MM.1S (cell line): ENCODE results near the gene ZKSCAN3.

ENCODE experiments used
- DNase-seq: peaks from one replicate; pipeline ENCODE4 v3.0.0-alpha.2; 2015
- H2AFZ ChIP-seq: fragments of 300-600 bp; sonication (generic); 2 replicates; pipeline ENCODE4 v1.6.0; 2016; ENCODE audit warnings: antibody characterized with exemption, low read length
- H3F3A ChIP-seq: fragments of 300-600 bp; sonication (generic); 2 replicates; pipeline ENCODE4 v1.6.1; 2016; ENCODE audit warnings: mild to moderate bottlenecking, antibody characterized with exemption, low read length, moderate library complexity, mixed read lengths; ENCODE audit not compliant: insufficient read depth
- H3K27ac ChIP-seq: fragments of 300-600 bp; sonication (generic); 2 replicates; pipeline ENCODE4 v1.5.1; 2016; ENCODE audit warnings: mild to moderate bottlenecking, low read length
- H3K27me3 ChIP-seq: fragments of 300-600 bp; sonication (generic); replicated peaks from 2 replicates; pipeline ENCODE4 v1.6.0; 2016; ENCODE audit warnings: low read length; ENCODE audit not compliant: insufficient read depth
- H3K36me3 ChIP-seq: fragments of 300-600 bp; sonication (generic); replicated peaks from 2 replicates; pipeline ENCODE4 v1.6.1; 2016; ENCODE audit warnings: mild to moderate bottlenecking, low read length, mixed read lengths; ENCODE audit not compliant: insufficient read depth
- H3K4me1 ChIP-seq: fragments of 300-600 bp; sonication (generic); 2 replicates; pipeline ENCODE4 v1.6.1; 2016; ENCODE audit warnings: low read length, mixed read lengths
- H3K4me2 ChIP-seq: fragments of 300-600 bp; sonication (generic); 2 replicates; pipeline ENCODE4 v1.6.0; 2016; ENCODE audit warnings: low read depth, low read length
- H3K4me3 ChIP-seq: fragments of 300-600 bp; sonication (generic); 2 replicates; pipeline ENCODE4 v1.5.1; 2016; ENCODE audit warnings: low read length, mixed read lengths
- H3K79me2 ChIP-seq: fragments of 300-600 bp; sonication (generic); 2 replicates; pipeline ENCODE4 v1.6.1; 2016; ENCODE audit warnings: mixed run types, low read length, mixed read lengths
- H3K9ac ChIP-seq: fragments of 300-600 bp; sonication (generic); 2 replicates; pipeline ENCODE4 v1.6.1; 2016; ENCODE audit warnings: low read length, mixed read lengths
- H3K9me2 ChIP-seq: fragments of 300-600 bp; sonication (generic); replicated peaks from 2 replicates; pipeline ENCODE4 v1.6.1; 2016; ENCODE audit warnings: mild to moderate bottlenecking, low read length, mixed read lengths; ENCODE audit not compliant: insufficient read depth
- H3K9me3 ChIP-seq: fragments of 300-600 bp; sonication (generic); replicated peaks from 2 replicates; pipeline ENCODE4 v1.6.1; 2016; ENCODE audit warnings: mild to moderate bottlenecking, low read length, mixed read lengths; ENCODE audit not compliant: insufficient read depth
- H4K20me1 ChIP-seq: fragments of 300-600 bp; sonication (generic); 2 replicates; pipeline ENCODE4 v1.6.1; 2016; ENCODE audit warnings: mild to moderate bottlenecking, low read length, moderate library complexity, mixed read lengths; ENCODE audit not compliant: insufficient read depth
- CTCF ChIP-seq: fragments of 300-600 bp; sonication (generic); IDR thresholded peaks from 2 replicates; pipeline ENCODE4 v1.5.1; 2016; ENCODE audit warnings: antibody characterized with exemption, low read length, mixed read lengths
- EZH2 ChIP-seq: fragments of 300-600 bp; sonication (generic); optimal IDR thresholded peaks from 2 replicates; pipeline ENCODE3; 2017; ENCODE audit warnings: low read depth, mild to moderate bottlenecking, antibody characterized with exemption, low read length, mixed read lengths
- EZH2phosphoT487 ChIP-seq: fragments of 300-600 bp; sonication (generic); IDR thresholded peaks from 2 replicates; pipeline ENCODE4 v1.6.1; 2018; ENCODE audit warnings: antibody characterized with exemption, low read length

The ZKSCAN3 gene

GRCh38 chr6:28323813-28324424 is 25.8 kb upstream of the ZKSCAN3 start:
- Histone ChIP-seq H4K20me1 (no peaks in the 10 kb centered on the region), H2AFZ (no peak overlapping the region), H3K27me3 (no peaks in the 10 kb centered on the region), H3K4me3 (no peak overlapping the region), H3K4me2 (no peak overlapping the region), H3K4me1 (no peaks in the 10 kb centered on the region), H3K79me2 (no peaks in the 10 kb centered on the region), H3K36me3 (no peaks in the 10 kb centered on the region), H3K9me3 (no peaks in the 10 kb centered on the region), H3K27ac (no peak overlapping the region), H3F3A (no peaks in the 10 kb centered on the region), H3K9ac (no peak overlapping the region), H3K9me2 (no peaks in the 10 kb centered on the region)
- TF ChIP-seq EZH2phosphoT487 (no peak), EZH2 (no peak)
- DNase-seq, result no peak

DNA sequence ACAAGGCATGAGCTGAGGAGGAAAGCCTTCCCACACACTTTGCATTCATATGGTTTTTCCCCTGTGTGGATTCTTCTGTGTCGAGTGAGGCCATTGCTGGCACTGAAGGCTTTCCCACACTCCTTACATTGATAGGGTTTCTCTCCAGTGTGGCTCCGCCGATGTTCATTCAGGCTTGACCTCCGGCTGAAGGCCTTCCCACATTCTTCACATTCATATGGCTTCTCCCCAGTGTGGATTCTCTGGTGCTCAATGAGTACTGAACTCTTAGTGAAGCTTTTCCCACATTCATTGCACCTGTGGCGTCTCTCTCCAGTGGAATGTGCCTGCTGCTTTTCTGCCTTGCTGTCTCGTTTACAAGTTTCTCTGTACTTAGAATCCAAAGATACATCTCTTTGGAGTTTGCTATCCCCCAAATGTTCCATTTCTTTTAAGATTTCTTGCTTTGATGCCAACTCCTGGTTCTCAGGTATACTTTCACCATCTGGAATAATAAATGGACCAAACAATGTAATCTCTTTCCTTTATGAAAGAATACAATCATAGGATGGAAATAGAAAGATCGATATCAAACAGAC is 23.3 kb upstream of the ZKSCAN3 start:
- Histone ChIP-seq H4K20me1 (no peaks in the 10 kb centered on the region), H3K4me2 (no peak overlapping the region), H3K36me3 (no peaks in the 10 kb centered on the region), H3K4me1 (no peaks in the 10 kb centered on the region), H3K79me2 (no peaks in the 10 kb centered on the region), H3K9me2 (no peaks in the 10 kb centered on the region), H3F3A (no peaks in the 10 kb centered on the region), H3K9me3 (no peaks in the 10 kb centered on the region), H2AFZ (no peak overlapping the region), H3K27ac (no peak overlapping the region), H3K4me3 (no peak overlapping the region), H3K27me3 (no peaks in the 10 kb centered on the region), H3K9ac (no peak overlapping the region)
- DNase-seq, result no peak
- no peak for TF ChIP-seq CTCF
- TF ChIP-seq EZH2phosphoT487, result no peak
- TF ChIP-seq EZH2, result no peak

DNA sequence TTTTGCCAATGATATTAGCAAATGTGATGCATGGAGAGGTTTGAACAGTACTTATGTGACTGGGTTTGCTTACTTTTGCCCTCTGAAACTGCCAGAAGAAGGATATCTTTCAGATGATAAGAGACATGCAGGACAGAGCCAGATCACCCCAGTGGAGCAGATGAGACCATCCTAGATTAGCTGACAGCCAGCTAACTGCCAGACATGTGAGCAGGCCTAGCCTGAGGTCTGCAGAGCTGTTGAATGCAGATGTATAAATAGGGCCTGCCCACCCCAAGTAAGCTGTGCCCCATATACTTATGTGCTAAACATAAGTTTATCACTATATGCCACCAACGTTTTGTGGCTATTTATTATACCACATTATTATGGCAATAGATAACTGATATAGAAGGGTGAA is 19.7 kb upstream of the ZKSCAN3 start:
- no peaks in the 10 kb centered on the region for H3K4me1 ChIP-seq
- DNase-seq, result no peak
- no peaks in the 10 kb centered on the region for H3K9me2 ChIP-seq
- H4K20me1 ChIP-seq, result no peaks in the 10 kb centered on the region
- H3K4me3 ChIP-seq, result no peak overlapping the region
- H3K79me2 ChIP-seq, result no peaks in the 10 kb centered on the region
- H3K9ac ChIP-seq, result no peak overlapping the region
- H3K9me3 ChIP-seq, result no peaks in the 10 kb centered on the region
- no peak overlapping the region for H2AFZ ChIP-seq
- no peak overlapping the region for H3K4me2 ChIP-seq
- no peaks in the 10 kb centered on the region for H3K36me3 ChIP-seq
- TF ChIP-seq CTCF, result no peak
- TF ChIP-seq EZH2phosphoT487, result no peak
- no peak for TF ChIP-seq EZH2
- no peaks in the 10 kb centered on the region for H3F3A ChIP-seq
- no peaks in the 10 kb centered on the region for H3K27me3 ChIP-seq
- H3K27ac ChIP-seq, result no peak overlapping the region

DNA sequence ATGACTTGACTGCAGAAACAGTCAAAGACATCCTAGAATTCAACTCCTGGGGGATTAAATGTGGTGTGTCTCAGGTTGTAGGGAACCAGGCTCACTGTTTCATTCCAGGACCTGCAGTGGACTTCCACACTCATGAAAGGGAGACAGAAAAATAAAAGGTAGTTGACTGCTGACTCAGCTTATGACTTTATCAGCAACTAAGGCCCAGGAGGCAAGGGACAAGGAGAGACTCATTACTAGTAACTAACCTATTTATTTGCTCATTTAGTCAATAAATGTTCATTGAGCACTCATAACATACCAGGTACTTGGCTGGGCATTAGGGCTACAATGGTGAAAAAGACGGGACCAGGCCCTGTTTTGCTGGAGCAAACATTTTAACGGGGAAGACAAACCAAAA is 16.7 kb upstream of the ZKSCAN3 start:
- no peaks in the 10 kb centered on the region for H4K20me1 ChIP-seq
- TF ChIP-seq EZH2, result no peak
- TF ChIP-seq CTCF, result no peak
- TF ChIP-seq EZH2phosphoT487, result no peak
- DNase-seq, result no peak

More for the DNA sequence above, 16.7 kb upstream of the ZKSCAN3 start:
- no peaks in the 10 kb centered on the region for H3K9me2 ChIP-seq
- H3K79me2 ChIP-seq, result no peaks in the 10 kb centered on the region
- no peaks in the 10 kb centered on the region for H3K27me3 ChIP-seq
- no peaks in the 10 kb centered on the region; the same call in 1 of the 2 replicates for H3F3A ChIP-seq
- H3K4me2 ChIP-seq, result no peak overlapping the region
- no peak overlapping the region for H3K9ac ChIP-seq
- no peak overlapping the region for H3K27ac ChIP-seq
- H3K9me3 ChIP-seq, result no peaks in the 10 kb centered on the region
- H3K4me3 ChIP-seq, result no peak overlapping the region
- H2AFZ ChIP-seq, result no peak overlapping the region
- H3K36me3 ChIP-seq, result no peaks in the 10 kb centered on the region
- peaks cover 9% of the 10 kb centered on the region for H3K4me1 ChIP-seq
